CD4-positive, CD25-positive, alpha-beta regulatory T cell (primary cell): ENCODE measurements around the gene CAVIN3. TPM values are rescaled to one million over a fixed set of nuclear protein-coding genes. Genes with fewer than 3 reads are reported as not detected.

ENCODE experiments used
- ATAC-seq, 2 donors: fragments of 150-1000 bp; cut with Tn5 transposase; one replicate each; pipeline ENCODE4 v1.10.0; 2021; ENCODE audit warnings: low read depth in 2 of 2, moderate number of reproducible peaks in 2 of 2, moderate library complexity in 1 of 2
- DNase-seq, 3 donors: peaks; one replicate each; pipeline versions ENCODE4 v3.0.0 to v3.0.0-alpha.2; 2012 to 2022; ENCODE audit warnings: mixed read lengths in 1 of 3
- H3K27ac ChIP-seq: one replicate; pipeline ENCODE4 v1.7.0; 2013; ENCODE audit warnings: mild to moderate bottlenecking, low read length; ENCODE audit not compliant: insufficient read depth, poor library complexity, severe bottlenecking
- H3K27me3 ChIP-seq: one replicate; pipeline ENCODE4 v1.7.0; 2013; ENCODE audit warnings: low read length; ENCODE audit not compliant: control insufficient read depth, insufficient read depth
- H3K36me3 ChIP-seq: one replicate; pipeline ENCODE4 v1.7.0; 2013; ENCODE audit warnings: mild to moderate bottlenecking, low read length, moderate library complexity; ENCODE audit not compliant: control insufficient read depth, insufficient read depth
- H3K4me1 ChIP-seq: 2 replicates; pipeline ENCODE4 v1.7.0; 2013; ENCODE audit warnings: mild to moderate bottlenecking, low read length; ENCODE audit not compliant: insufficient read depth, control insufficient read depth, poor library complexity, severe bottlenecking
- H3K4me3 ChIP-seq: one replicate; pipeline ENCODE4 v1.7.0; 2013; ENCODE audit warnings: low read depth, mild to moderate bottlenecking, low read length, moderate library complexity
- H3K9me3 ChIP-seq, 2 experiments: 1 replicate in 1 of 2; 2 replicates in 1 of 2; pipeline ENCODE4 v1.7.0; 2013; ENCODE audit warnings: low read length in 2 of 2, mild to moderate bottlenecking in 1 of 2, moderate library complexity in 1 of 2; ENCODE audit not compliant: control insufficient read depth in 2 of 2
- H3K27ac Mint-ChIP-seq, 3 donors: one replicate each; pipeline ENCODE4 v1.8.0; 2020 to 2022; ENCODE audit warnings: mild to moderate bottlenecking in 3 of 3, mixed read lengths in 3 of 3, moderate library complexity in 2 of 3
- H3K27me3 Mint-ChIP-seq: one replicate; pipeline ENCODE4 v1.8.0; 2022; ENCODE audit warnings: mild to moderate bottlenecking, mixed read lengths
- H3K36me3 Mint-ChIP-seq: one replicate; pipeline ENCODE4 v1.8.0; 2020; ENCODE audit warnings: mixed read lengths
- H3K4me1 Mint-ChIP-seq, 4 donors: one replicate each; pipeline ENCODE4 v1.8.0; 2020 to 2022; ENCODE audit warnings: mixed read lengths in 4 of 4, mild to moderate bottlenecking in 1 of 4
- H3K4me3 Mint-ChIP-seq, 4 donors: one replicate each; pipeline ENCODE4 v1.8.0; 2020 to 2022; ENCODE audit warnings: mild to moderate bottlenecking in 4 of 4, mixed read lengths in 4 of 4, moderate library complexity in 3 of 4
- H3K9me3 Mint-ChIP-seq, 7 donors: one replicate each; pipeline ENCODE4 v1.8.0; 2020 to 2022; ENCODE audit warnings: mixed read lengths in 7 of 7, mild to moderate bottlenecking in 3 of 7, moderate library complexity in 2 of 7
- polyA plus RNA-seq, 4 donors: library from polyadenylated mRNA; unstranded; fragments of 300-500 nt; fragmentation: Illumina TruSeq; gene quantifications; one replicate each; pipeline ENCODE4 v1.2.3, GENCODE V29; 2021
- total RNA-seq: library from RNA; stranded (reverse); gene quantifications from one replicate; pipeline ENCODE4 v1.2.3, GENCODE V29; 2022

The CAVIN3 gene
- total and polyA plus RNA-seq, 5 donors from 2014 or later = 0.79 to 4.3 (median 1.4) TPM

- no peaks in the 10 kb centered on the region for H3K9me3 Mint-ChIP-seq
- ATAC-seq (no peak), DNase-seq (peak in 1 of 3 donors; percentile 36)
- Histone ChIP-seq H3K27ac (no peak overlapping the region), H3K27me3 (no peaks in the 10 kb centered on the region), H3K4me1 (peaks cover 21% of the 10 kb centered on the region), H3K4me3 (no peak overlapping the region), H3K36me3 (no peaks in the 10 kb centered on the region), H3K9me3 (no peaks in the 10 kb centered on the region)
- peaks cover 4 to 24% (median 13%) of the 10 kb centered on the region in 4 donors for H3K4me1 Mint-ChIP-seq
- H3K36me3 Mint-ChIP-seq = no peaks in the 10 kb centered on the region
- peak overlapping the region in 3 of 4 donors; percentile 38 to 83 (median 46) for H3K4me3 Mint-ChIP-seq
- peak overlapping the region in 1 of 3 donors; percentile 62 for H3K27ac Mint-ChIP-seq
- H3K27me3 Mint-ChIP-seq = peaks cover 33% of the 10 kb centered on the region
These were observed 1.7 kb upstream of the CAVIN3 start for GRCh38 chr11:6321961-6322362.

DNA sequence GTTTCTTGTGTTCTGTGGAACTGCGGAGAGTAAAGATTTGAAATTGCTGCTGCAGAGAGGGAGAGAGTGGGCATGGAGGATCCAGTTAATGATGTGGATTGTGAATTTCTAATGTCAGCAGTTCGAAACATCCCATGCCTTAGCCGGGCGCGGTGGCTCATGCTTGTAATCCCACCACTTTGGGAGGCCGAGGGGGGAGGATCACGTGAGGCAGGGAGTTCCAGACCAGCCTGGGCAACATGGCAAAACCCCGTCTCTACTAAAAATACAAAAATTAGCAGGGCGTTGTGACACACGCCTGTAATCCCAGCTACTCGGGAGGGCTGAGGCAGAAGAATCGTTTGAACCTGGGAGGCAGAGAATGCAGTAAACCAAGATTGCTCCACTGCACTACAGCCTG lies 1.1 kb upstream of the CAVIN3 start:
- Histone ChIP-seq H3K4me3 (peak overlapping the region; percentile 11), H3K4me1 (peaks cover 21% of the 10 kb centered on the region), H3K36me3 (no peaks in the 10 kb centered on the region), H3K9me3 (no peaks in the 10 kb centered on the region), H3K27me3 (no peaks in the 10 kb centered on the region), H3K27ac (peak overlapping the region; percentile 18)
- H3K36me3 Mint-ChIP-seq = no peaks in the 10 kb centered on the region
- peak overlapping the region; percentile 81 to 89 (median 85) for H3K4me3 Mint-ChIP-seq
- H3K4me1 Mint-ChIP-seq = peaks cover 4 to 24% (median 13%) of the 10 kb centered on the region in 4 donors
- no peaks in the 10 kb centered on the region for H3K9me3 Mint-ChIP-seq
- peaks cover 35% of the 10 kb centered on the region for H3K27me3 Mint-ChIP-seq
- peak overlapping the region in 1 of 3 donors; percentile 64 for H3K27ac Mint-ChIP-seq
- ATAC-seq (no peak), DNase-seq (no peak)

GRCh38 chr11:6319704-6320410 lies 444 bp downstream of the CAVIN3 start:
- Mint-ChIP-seq H3K27me3 (peaks cover 44% of the 10 kb centered on the region), H3K9me3 (no peaks in the 10 kb centered on the region), H3K27ac (peak overlapping the region in 1 of 3 donors; percentile 62), H3K36me3 (no peaks in the 10 kb centered on the region), H3K4me1 (peaks cover 4 to 27% (median 13%) of the 10 kb centered on the region in 4 donors), H3K4me3 (peak overlapping the region in 3 of 4 donors; percentile 85 to 89 (median 86))
- H3K27ac ChIP-seq = peak overlapping the region; percentile 44
- DNase-seq = peak in 1 of 3 donors; percentile 69
- H3K9me3 ChIP-seq = no peaks in the 10 kb centered on the region
- H3K4me1 ChIP-seq = peaks cover 21% of the 10 kb centered on the region
- H3K27me3 ChIP-seq = no peaks in the 10 kb centered on the region
- H3K36me3 ChIP-seq = no peaks in the 10 kb centered on the region
- H3K4me3 ChIP-seq = no peak overlapping the region
- peak; percentile 24 to 40 for ATAC-seq

DNA sequence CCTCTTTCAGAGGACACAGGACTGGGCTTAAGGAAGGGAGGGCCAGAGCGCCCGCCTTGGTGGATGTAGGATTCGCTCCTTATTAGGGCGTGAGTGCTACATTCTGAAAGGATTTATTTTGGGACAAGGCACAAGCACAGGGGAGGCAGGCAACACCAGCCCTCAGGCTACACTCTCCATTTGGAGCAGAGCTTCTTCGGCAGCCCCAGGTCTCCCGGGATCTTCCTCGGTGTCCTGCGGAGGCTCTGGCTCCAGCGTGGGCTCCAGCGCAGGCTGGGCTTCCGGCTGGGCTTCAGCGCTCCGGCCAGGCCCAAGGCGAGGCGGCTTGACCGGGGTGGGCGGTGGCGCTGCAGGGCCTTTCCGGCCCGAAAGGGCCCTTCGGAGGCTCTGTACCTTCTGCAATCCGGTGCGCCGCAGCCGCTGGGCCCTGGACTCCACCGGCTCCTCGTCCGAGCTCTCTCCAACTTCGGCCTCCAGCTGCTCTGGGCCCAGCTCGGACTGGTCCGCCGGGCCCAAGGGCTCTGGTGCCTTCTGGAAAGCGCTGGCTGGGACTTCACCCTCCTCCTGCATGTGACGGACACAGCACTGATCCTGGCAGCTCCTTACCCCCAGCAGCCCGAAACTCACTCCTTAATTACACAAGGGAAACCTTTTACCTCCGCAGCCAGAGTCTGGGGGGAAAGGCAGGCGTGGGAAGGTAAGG lies 1.1 kb downstream of the CAVIN3 start:
- Histone ChIP-seq H3K4me3 (no peak overlapping the region), H3K9me3 (no peaks in the 10 kb centered on the region), H3K27ac (no peak overlapping the region), H3K36me3 (no peaks in the 10 kb centered on the region), H3K4me1 (peaks cover 21% of the 10 kb centered on the region), H3K27me3 (no peaks in the 10 kb centered on the region)
- DNase-seq (peak in 1 of 3 donors; percentile 4), ATAC-seq (no peak)
- Mint-ChIP-seq H3K36me3 (no peaks in the 10 kb centered on the region), H3K4me3 (peak overlapping the region in 3 of 4 donors; percentile 63 to 86 (median 78)), H3K27ac (peak overlapping the region in 1 of 3 donors; percentile 62), H3K4me1 (peaks cover 4 to 27% (median 13%) of the 10 kb centered on the region in 4 donors), H3K27me3 (peaks cover 51% of the 10 kb centered on the region), H3K9me3 (no peaks in the 10 kb centered on the region)

- no peak overlapping the region for H3K4me3 ChIP-seq
- H3K27ac Mint-ChIP-seq = no peak overlapping the region
- H3K27me3 Mint-ChIP-seq = peaks cover 59% of the 10 kb centered on the region
- H3K27ac ChIP-seq = no peak overlapping the region
- H3K9me3 ChIP-seq = no peaks in the 10 kb centered on the region
- no peaks in the 10 kb centered on the region for H3K36me3 ChIP-seq
- DNase-seq (no peak), ATAC-seq (no peak)
- H3K4me3 Mint-ChIP-seq = peak overlapping the region in 3 of 4 donors; percentile 29 to 82 (median 55)
- H3K27me3 ChIP-seq = no peaks in the 10 kb centered on the region
- no peaks in the 10 kb centered on the region for H3K36me3 Mint-ChIP-seq
- H3K4me1 ChIP-seq = peaks cover 21% of the 10 kb centered on the region
- H3K4me1 Mint-ChIP-seq = peaks cover 4 to 27% (median 13%) of the 10 kb centered on the region in 4 donors
- no peaks in the 10 kb centered on the region for H3K9me3 Mint-ChIP-seq
These were observed 2.1 kb downstream of the CAVIN3 start for GRCh38 chr11:6318204-6318603.

GRCh38 chr11:6315811-6316425 lies 4.4 kb downstream of the CAVIN3 start:
- Mint-ChIP-seq H3K36me3 (no peaks in the 10 kb centered on the region), H3K4me3 (no peak overlapping the region), H3K4me1 (peaks cover 0 to 17% (median 8%) of the 10 kb centered on the region in 4 donors), H3K9me3 (no peaks in the 10 kb centered on the region), H3K27me3 (peaks cover 68% of the 10 kb centered on the region), H3K27ac (no peak overlapping the region)
- H3K4me1 ChIP-seq = peaks cover 17% of the 10 kb centered on the region
- peak in 1 of 3 donors; percentile 47 for DNase-seq
- no peak overlapping the region for H3K4me3 ChIP-seq
- H3K9me3 ChIP-seq = no peaks in the 10 kb centered on the region
- no peaks in the 10 kb centered on the region for H3K36me3 ChIP-seq
- no peaks in the 10 kb centered on the region for H3K27me3 ChIP-seq
- ATAC-seq = peak; percentile 43 to 52
- H3K27ac ChIP-seq = no peak overlapping the region

GRCh38 chr11:6312106-6312505 lies 8.2 kb downstream of the CAVIN3 start:
- Mint-ChIP-seq H3K27ac (no peak overlapping the region), H3K9me3 (peaks cover 0 to 2% (median 0%) of the 10 kb centered on the region in 7 donors), H3K4me3 (no peak overlapping the region), H3K4me1 (peaks cover 0 to 2% (median 0%) of the 10 kb centered on the region in 4 donors), H3K27me3 (peaks cover 49% of the 10 kb centered on the region), H3K36me3 (no peaks in the 10 kb centered on the region)
- ATAC-seq (no peak), DNase-seq (no peak)
- H3K4me1 ChIP-seq = no peaks in the 10 kb centered on the region
- H3K4me3 ChIP-seq = no peak overlapping the region
- no peaks in the 10 kb centered on the region for H3K9me3 ChIP-seq
- H3K36me3 ChIP-seq = no peaks in the 10 kb centered on the region
- H3K27me3 ChIP-seq = peaks cover 8% of the 10 kb centered on the region
- H3K27ac ChIP-seq = no peak overlapping the region
